Right atrium auricular region (tissue), 2 donors: ENCODE measurements around the gene MIB2. TPM values are rescaled to one million over a fixed set of nuclear protein-coding genes. Genes with fewer than 3 reads are reported as not detected.
"Not testable (repeated sequence)": the region's sequence is repeated elsewhere in the genome, so short reads cannot be mapped to it uniquely, and the experiment has no call there.

Source experiments
- DNase-seq: peaks from one replicate; pipeline ENCODE4 v3.0.0-alpha.2; 2019; ENCODE audit warnings: low spot score
- H3K27ac ChIP-seq, 2 donors: fragments of 200-600 bp; sonication (generic); 1 replicate in 1 of 2; 2 replicates in 1 of 2; pipeline ENCODE4 v1.5.1; 2016 to 2019
- H3K27me3 ChIP-seq, 2 donors: fragments of 200-600 bp; sonication (generic); one replicate each; pipeline versions ENCODE4 v1.5.1 to v1.6.0; 2017 to 2019
- H3K36me3 ChIP-seq: fragments of 200-600 bp; sonication (generic); one replicate; pipeline ENCODE4 v1.5.1; 2016
- H3K4me1 ChIP-seq, 2 donors: fragments of 200-600 bp; sonication (generic); one replicate each; pipeline versions ENCODE4 v1.5.1 to v1.6.0; 2017 to 2019
- H3K4me3 ChIP-seq, 2 donors: fragments of 200-600 bp; sonication (generic); 1 replicate in 1 of 2; 2 replicates in 1 of 2; pipeline ENCODE4 v1.5.1; 2017 to 2019; ENCODE audit warnings: mild to moderate bottlenecking in 1 of 2, moderate library complexity in 1 of 2
- H3K9me3 ChIP-seq, 2 donors: fragments of 200-600 bp; sonication (generic); one replicate each; pipeline ENCODE4 v1.5.1; 2019
- total RNA-seq, 2 donors: library from RNA; depleted of rRNA; stranded (reverse); fragments of >200 nt; gene quantifications; one replicate each; pipeline ENCODE4 v1.1.0, GENCODE V29; 2016
- TF ChIP-seq, protein P1 (sequence below), 2 donors: fragments of 200-600 bp; sonication (generic); IDR thresholded peaks; one replicate each; pipeline ENCODE4 v1.5.1; 2019; ENCODE audit warnings: antibody characterized with exemption in 2 of 2

MIB2 gene
- total RNA-seq, 2 donors from 2014 or later: 42.4 to 45.6 TPM

DNA sequence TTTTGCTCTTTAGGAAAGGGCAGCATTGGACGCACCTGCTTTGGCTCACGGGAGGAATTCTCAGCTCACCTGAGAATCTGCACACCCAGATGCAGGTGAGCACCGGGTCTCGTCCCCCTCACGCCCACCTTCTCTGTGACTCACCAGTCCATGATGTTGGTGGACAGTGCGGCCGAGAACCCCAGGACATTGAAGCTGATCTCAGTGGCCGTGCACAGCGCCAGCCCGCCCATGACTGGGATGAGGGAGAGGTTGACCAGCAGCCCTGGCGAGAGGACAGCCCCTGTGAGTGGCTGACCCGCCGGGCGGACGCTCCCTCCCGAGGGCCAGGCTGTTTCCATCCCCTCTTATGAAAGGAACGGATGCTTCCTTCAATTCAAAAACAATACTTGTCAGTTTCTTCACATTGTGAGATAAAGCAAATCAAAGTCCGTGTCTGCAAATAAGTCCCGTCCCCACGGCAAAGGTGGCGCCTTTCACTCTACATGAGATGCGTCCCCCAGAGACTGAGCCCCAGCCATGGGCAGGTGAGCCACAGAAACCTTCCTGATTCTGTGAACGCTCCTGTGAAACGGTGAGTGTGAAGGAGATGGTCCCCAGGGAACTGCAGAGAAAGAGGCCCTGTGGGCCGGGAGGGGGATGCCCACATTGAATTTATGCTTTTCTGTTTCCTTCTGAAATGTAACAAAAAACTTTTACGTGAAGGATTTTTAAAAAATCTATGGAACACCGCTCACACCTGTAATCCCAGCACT, 56.2 kb downstream of the MIB2 start:
- DNase-seq: no peak
- no peaks in the 10 kb centered on the region for H3K27me3 ChIP-seq
- peaks cover 32% of the 10 kb centered on the region for H3K36me3 ChIP-seq
- TF ChIP-seq, protein P1, sequence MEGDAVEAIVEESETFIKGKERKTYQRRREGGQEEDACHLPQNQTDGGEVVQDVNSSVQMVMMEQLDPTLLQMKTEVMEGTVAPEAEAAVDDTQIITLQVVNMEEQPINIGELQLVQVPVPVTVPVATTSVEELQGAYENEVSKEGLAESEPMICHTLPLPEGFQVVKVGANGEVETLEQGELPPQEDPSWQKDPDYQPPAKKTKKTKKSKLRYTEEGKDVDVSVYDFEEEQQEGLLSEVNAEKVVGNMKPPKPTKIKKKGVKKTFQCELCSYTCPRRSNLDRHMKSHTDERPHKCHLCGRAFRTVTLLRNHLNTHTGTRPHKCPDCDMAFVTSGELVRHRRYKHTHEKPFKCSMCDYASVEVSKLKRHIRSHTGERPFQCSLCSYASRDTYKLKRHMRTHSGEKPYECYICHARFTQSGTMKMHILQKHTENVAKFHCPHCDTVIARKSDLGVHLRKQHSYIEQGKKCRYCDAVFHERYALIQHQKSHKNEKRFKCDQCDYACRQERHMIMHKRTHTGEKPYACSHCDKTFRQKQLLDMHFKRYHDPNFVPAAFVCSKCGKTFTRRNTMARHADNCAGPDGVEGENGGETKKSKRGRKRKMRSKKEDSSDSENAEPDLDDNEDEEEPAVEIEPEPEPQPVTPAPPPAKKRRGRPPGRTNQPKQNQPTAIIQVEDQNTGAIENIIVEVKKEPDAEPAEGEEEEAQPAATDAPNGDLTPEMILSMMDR (IDR thresholded peaks at IDR 0.05): no peak
- H3K9me3 ChIP-seq: no peaks in the 10 kb centered on the region
- H3K27ac ChIP-seq: no peak overlapping the region
- no peak overlapping the region for H3K4me3 ChIP-seq
- no peaks in the 10 kb centered on the region for H3K4me1 ChIP-seq

DNA sequence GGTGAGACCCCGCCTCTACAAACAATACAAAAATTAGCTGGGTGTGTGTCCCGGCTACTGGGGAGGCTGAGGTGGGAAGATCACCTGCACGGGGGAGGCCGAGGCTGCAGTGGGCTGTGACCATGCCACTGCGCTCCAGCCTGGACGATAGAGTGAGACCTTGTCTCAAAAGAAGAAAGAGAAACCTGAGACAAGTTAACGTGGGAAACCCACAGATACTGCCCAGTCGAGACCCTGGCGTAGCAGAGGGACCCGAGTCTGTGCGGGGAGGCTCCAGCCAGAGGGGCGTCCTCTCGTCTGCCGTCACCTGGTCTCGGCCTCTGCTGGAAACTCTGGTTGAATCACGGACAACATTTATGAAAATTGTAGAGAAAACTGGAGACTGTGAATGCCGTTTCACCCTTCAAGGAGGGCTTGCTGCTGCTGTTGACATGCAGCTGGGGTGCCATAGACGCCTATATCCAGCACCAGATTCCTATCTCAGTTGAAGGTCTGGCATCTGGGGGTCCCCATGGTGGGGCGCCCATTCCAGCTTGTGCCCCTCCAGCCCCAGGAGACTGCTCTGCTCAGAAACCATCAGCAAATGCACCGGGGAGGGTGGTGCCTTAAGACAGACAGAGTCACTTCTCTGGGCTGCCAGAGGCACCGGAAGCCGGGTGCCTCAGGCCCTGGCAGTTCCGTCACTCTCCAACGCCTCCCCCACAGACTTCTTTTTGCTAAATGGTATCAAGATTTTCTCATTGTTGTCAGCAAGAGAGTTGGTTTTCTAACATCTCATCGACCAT, 57.1 kb downstream of the MIB2 start:
- DNase-seq: no peak

DNA sequence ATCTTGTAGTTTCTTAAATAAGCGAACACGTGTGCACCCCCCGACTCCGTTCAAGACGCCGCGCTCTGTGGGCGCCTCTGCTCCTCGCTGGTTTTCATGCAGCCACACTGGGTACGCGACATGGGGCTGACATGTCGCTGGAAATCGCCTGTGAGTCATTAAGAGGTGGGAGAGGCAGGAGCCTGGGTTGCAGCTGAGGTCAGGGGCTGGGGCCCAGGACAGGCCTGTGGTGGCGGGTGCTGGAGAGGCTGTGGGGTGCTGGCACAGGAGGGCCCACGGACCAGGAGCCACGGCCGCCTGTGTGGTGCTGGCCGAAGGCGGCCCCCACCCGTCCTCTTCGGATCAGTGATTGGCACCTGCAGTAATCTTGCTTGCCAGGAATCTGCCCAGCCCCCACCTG, 59.5 kb downstream of the MIB2 start:
- not testable (repeated sequence) for H3K4me3 ChIP-seq, H3K27me3 ChIP-seq, DNase-seq, H3K27ac ChIP-seq, H3K9me3 ChIP-seq
- H3K36me3 ChIP-seq: peaks cover 21% of the 10 kb centered on the region
- peaks cover 0 to 18% of the 10 kb centered on the region in 2 donors for H3K4me1 ChIP-seq

More for the DNA sequence above, 57.1 kb downstream of the MIB2 start:
- TF ChIP-seq, protein P1 (IDR thresholded peaks at IDR 0.05): no peak
- H3K27ac ChIP-seq: no peak overlapping the region
- H3K27me3 ChIP-seq: no peaks in the 10 kb centered on the region
- no peaks in the 10 kb centered on the region for H3K4me1 ChIP-seq
- H3K9me3 ChIP-seq: no peaks in the 10 kb centered on the region
- no peak overlapping the region for H3K4me3 ChIP-seq
- peaks cover 30% of the 10 kb centered on the region for H3K36me3 ChIP-seq

DNA sequence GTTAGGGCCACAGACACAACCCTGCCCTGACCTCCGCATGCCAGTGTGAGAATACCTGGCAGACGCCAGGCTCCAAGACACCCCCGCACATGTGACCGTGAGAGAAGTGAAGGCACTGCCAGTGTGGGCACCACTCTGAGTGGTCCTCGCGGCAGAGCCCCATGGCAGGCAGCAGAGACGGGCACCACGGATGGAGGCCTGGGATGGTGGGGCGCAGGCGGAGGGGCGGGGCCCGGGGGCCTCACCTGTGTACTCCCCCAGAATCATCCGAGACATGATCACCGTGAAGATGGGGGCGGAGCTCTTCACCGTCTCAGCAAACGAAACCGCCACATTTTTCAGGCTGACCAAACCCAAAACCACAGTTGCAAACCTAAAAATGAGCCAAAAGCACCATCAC, 59.9 kb downstream of the MIB2 start:
- H3K36me3 ChIP-seq: peaks cover 21% of the 10 kb centered on the region
- H3K27ac ChIP-seq, DNase-seq, H3K9me3 ChIP-seq, H3K4me3 ChIP-seq, H3K27me3 ChIP-seq: not testable (repeated sequence)
- peaks cover 0 to 18% of the 10 kb centered on the region in 2 donors for H3K4me1 ChIP-seq

DNA sequence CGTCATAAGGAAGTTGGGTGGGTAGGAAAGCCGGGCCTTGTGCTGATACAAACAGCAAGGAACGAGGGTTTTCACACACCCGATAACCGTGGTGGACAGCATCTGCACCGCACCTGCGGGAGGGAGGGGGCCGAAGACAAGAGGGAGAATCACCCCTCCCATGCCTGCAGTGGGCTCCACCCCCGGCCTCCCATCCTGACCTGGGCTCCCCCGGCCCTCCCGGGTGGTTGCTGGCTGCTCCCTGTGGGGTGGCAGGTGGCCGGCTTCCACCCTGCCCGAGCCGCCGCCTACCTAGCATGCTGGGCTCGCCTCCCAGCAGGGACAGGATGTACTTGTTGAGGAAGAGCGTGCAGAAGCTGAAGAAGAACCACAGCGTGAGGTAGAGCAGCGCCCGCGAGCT, 60.8 kb downstream of the MIB2 start:
- not testable (repeated sequence) for H3K27ac ChIP-seq, H3K4me3 ChIP-seq, DNase-seq, H3K9me3 ChIP-seq, H3K27me3 ChIP-seq
- peaks cover 0 to 18% of the 10 kb centered on the region in 2 donors for H3K4me1 ChIP-seq
- peaks cover 17% of the 10 kb centered on the region for H3K36me3 ChIP-seq

DNA sequence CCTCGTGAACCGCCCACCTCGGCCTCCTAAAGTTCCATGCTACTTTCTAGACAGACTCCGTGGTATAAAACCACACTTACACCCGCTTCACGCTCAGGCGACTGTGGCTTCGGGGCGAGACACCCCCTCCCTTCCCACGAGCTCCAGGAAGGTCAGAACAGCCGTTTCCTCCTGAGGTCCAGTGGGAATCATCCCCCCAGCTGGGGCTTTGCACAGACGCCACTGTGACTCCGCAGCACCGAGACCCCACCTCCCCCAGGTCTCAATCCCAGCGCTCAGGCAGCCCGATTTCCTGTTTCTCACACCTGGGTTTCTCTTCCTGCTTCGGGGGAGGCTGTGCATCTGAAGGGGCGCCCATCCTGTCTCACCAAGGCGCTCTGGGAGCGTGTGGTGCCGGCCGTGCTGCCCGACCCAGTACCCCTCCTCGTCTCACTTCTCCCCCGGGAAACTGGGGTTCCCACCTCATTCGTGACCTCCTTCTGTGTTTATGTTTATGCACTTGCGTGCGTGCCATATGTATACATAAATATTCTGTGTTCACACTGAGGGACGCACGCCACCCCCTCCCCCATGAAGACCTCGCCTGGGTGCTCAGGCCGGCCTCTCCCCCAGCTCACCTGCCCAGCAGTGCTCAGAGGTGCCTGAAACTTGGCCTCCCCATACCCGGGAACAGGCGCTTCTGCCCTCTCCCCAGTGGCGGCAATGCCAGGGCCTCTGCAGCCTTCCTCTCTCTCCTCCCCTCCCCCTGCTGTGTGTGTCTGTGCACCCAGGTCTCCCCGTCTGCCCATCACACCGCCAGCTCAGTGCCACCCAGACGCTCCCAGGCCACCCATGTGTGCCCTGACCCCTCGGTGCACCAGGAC, 62.6 kb downstream of the MIB2 start:
- no peak for DNase-seq
- peaks cover 0 to 24% of the 10 kb centered on the region in 2 donors for H3K4me1 ChIP-seq
- no peak overlapping the region for H3K4me3 ChIP-seq
- H3K9me3 ChIP-seq: no peaks in the 10 kb centered on the region
- H3K27me3 ChIP-seq: no peaks in the 10 kb centered on the region
- H3K36me3 ChIP-seq: no peaks in the 10 kb centered on the region
- peak overlapping the region in 1 of 2 donors; percentile 9 for H3K27ac ChIP-seq
- TF ChIP-seq, protein P1 (IDR thresholded peaks at IDR 0.05): no peak
